ENCODE measurements around the gene RAB5IF. TPM values are rescaled to one million over a fixed set of nuclear protein-coding genes. Genes with fewer than 3 reads are reported as not detected.

RAB5IF gene
- total RNA-seq, 1 donor from 2014 or later, result 64.3 TPM

DNA sequence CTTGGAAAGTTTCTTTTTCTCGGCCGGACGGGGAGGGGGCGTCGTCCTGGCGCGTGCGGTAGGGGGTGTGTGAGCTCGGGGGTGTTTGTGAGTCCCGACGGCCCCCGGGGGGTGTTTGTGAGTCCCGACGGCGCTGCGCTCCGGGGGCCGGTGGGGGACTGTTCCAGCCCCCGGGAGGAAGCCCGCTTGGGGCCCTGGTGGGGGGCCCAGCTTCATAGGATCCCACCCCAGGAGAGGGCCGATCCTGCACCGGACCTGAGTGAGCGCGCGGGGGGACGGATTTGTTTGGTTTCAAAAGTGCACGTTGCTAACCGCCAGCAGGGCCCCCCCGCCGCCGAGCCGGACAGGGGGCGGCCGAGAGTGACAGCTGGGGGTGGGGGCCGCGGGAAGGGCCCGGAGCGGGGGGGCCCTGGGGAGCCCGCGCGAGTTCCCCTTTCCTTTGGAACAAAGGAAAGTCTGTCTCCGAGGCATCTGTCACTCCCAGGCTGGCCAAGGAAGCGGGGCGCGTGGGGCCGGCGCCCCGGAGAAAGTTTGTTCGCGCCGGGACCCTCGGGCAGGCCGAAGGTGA, 31.7 kb upstream of the RAB5IF start:
- Histone ChIP-seq H3K4me1 (peaks cover 29% of the 10 kb centered on the region), H3K36me3 (no peaks in the 10 kb centered on the region), H3K27me3 (no peaks in the 10 kb centered on the region), H3K27ac (peak overlapping the region; percentile 98), H3K4me3 (peak overlapping the region; percentile 61 to 83), H3K9me3 (no peaks in the 10 kb centered on the region)
- TF ChIP-seq POLR2AphosphoS5 (IDR thresholded peaks at IDR 0.05; ENCODE audit: insufficient read depth in 1 of 2, low read depth in 1 of 2) (no peak), POLR2A (IDR thresholded peaks at IDR 0.05) (no peak)
- TF ChIP-seq, protein P1, sequence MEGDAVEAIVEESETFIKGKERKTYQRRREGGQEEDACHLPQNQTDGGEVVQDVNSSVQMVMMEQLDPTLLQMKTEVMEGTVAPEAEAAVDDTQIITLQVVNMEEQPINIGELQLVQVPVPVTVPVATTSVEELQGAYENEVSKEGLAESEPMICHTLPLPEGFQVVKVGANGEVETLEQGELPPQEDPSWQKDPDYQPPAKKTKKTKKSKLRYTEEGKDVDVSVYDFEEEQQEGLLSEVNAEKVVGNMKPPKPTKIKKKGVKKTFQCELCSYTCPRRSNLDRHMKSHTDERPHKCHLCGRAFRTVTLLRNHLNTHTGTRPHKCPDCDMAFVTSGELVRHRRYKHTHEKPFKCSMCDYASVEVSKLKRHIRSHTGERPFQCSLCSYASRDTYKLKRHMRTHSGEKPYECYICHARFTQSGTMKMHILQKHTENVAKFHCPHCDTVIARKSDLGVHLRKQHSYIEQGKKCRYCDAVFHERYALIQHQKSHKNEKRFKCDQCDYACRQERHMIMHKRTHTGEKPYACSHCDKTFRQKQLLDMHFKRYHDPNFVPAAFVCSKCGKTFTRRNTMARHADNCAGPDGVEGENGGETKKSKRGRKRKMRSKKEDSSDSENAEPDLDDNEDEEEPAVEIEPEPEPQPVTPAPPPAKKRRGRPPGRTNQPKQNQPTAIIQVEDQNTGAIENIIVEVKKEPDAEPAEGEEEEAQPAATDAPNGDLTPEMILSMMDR (IDR thresholded peaks at IDR 0.05), result no peak
- DNase-seq (ENCODE audit: extremely low spot score in 2 of 2), result no peak
- intact Hi-C loops (cut with DNase I), result loop anchor here (2.0 to 10.0 kb wide), 2 partner anchors 23 to 291 kb away; a partner anchor contains a TSS

DNA sequence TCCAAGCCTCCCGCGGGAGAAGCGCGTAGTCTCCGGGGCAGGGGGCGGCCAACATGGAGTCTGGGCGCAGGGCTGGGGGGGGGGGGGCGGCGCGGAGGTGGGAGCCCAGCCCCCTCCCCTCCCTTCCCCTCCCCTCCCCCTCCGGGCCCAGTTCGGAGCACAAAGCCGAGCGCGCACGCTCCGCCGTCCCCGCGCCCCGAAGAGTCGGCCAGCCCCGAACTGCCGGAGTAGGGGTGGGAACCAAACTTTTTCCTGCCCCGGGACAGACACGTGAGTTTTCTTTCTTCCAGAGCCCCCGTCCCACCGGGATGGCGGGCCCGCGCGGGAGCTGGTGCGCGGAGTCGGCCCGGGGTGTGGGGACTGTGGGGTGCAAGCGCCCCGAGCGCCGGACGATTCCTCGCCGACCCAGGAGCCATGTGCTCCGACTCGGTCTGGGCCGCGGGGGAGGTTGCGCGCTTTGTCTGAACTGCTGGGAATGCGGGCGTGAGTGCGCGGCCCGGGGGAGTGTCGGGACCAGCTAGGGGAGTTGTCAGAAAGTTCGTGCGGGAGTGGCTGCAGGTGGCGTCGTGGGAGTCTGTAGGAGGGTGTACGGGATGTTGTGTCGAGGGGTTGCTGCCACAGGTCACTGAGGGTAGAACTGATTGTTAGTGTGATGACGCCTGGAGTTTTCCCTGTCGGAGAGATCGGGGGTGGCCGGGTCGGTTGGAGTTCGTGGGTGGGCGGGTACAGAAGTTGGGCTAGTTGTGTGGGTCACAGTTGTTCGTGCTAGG, 31.0 kb upstream of the RAB5IF start:
- intact Hi-C loops (cut with DNase I), result loop anchor here (10.0 kb wide), 1 partner anchor 290 kb away; a partner anchor contains a TSS
- peak overlapping the region; percentile 98 for H3K27ac ChIP-seq

DNA sequence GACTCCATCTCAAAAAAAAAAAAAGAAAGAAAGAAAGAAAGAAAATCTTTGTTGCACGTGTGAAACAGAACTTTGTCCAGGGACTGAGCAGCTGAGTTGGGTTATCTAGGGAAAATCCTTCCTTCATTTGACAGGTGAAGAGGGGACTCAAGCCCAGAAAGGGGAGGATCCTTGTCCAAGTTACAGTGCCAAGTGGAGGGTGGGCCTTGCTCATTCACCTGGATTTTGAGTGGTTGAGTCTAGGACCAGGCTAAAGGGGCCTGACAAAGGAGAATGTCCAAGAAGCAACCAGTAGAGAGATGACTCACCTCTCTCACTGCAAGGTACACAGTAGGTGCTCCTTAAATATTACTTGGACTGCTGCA, 29.5 kb upstream of the RAB5IF start:
- no peak for DNase-seq (ENCODE audit: extremely low spot score in 2 of 2)
- Histone ChIP-seq H3K27ac (no peak overlapping the region), H3K4me3 (no peak overlapping the region), H3K9me3 (no peaks in the 10 kb centered on the region), H3K4me1 (peaks cover 29% of the 10 kb centered on the region), H3K27me3 (no peaks in the 10 kb centered on the region), H3K36me3 (peaks cover 0 to 11% of the 10 kb centered on the region in 2 donors)
- TF ChIP-seq POLR2A (IDR thresholded peaks at IDR 0.05), result no peak
- TF ChIP-seq POLR2AphosphoS5 (IDR thresholded peaks at IDR 0.05; ENCODE audit: insufficient read depth in 1 of 2, low read depth in 1 of 2), result no peak
- TF ChIP-seq, protein P1 (IDR thresholded peaks at IDR 0.05), result no peak
- intact Hi-C loops (cut with DNase I), result loop anchor here (10.0 kb wide), 1 partner anchor 289 kb away; a partner anchor contains a TSS

More for the DNA sequence above, 31.0 kb upstream of the RAB5IF start:
- Histone ChIP-seq H3K4me3 (peak overlapping the region; percentile 61 to 83), H3K4me1 (peaks cover 29% of the 10 kb centered on the region), H3K27me3 (no peaks in the 10 kb centered on the region), H3K36me3 (peaks cover 0 to 2% of the 10 kb centered on the region in 2 donors), H3K9me3 (no peaks in the 10 kb centered on the region)
- TF ChIP-seq POLR2AphosphoS5 (IDR thresholded peaks at IDR 0.05; ENCODE audit: insufficient read depth in 1 of 2, low read depth in 1 of 2) (peak in 1 of 2 donors; percentile 44), POLR2A (IDR thresholded peaks at IDR 0.05) (no peak)
- TF ChIP-seq, protein P1 (IDR thresholded peaks at IDR 0.05), result no peak
- DNase-seq (ENCODE audit: extremely low spot score in 2 of 2), result no peak

DNA sequence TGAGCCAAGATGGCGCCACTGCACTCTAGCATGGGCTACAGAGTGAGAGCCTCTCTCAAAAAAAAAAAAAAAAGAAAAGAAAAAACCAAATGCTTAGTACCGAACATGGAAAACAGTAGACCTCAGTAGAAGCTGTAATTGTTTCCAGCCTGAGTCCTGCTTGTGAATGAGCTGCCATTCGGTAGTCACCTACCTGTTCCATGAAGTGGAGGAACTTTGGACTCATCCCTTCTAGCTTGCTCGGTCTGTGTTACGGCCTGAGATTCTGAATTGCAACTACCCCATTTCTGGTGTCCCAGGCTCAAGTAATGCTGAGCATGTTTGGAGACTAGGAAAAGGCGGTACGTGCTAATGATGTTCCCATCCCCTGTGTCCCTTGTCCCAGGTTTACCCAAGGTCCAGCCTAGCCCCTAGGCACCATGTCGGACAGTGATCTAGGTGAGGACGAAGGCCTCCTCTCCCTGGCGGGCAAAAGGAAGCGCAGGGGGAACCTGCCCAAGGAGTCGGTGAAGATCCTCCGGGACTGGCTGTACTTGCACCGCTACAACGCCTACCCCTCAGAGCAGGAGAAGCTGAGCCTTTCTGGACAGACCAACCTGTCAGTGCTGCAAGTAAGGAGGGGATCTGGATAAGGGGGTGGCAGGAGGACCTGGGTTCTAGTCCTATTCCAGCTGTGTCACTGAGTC, 27.1 kb upstream of the RAB5IF start:
- H3K36me3 ChIP-seq, result peaks cover 0 to 11% of the 10 kb centered on the region in 2 donors
- TF ChIP-seq POLR2A (IDR thresholded peaks at IDR 0.05) (no peak), POLR2AphosphoS5 (IDR thresholded peaks at IDR 0.05; ENCODE audit: insufficient read depth in 1 of 2, low read depth in 1 of 2) (no peak)
- TF ChIP-seq, protein P1 (IDR thresholded peaks at IDR 0.05), result no peak
- H3K4me1 ChIP-seq, result peaks cover 22% of the 10 kb centered on the region
- no peak for DNase-seq (ENCODE audit: extremely low spot score in 2 of 2)
- H3K4me3 ChIP-seq, result no peak overlapping the region
- no peak overlapping the region for H3K27ac ChIP-seq
- intact Hi-C loops (cut with DNase I), result loop anchor here (10.0 kb wide), 1 partner anchor 286 kb away; a partner anchor contains a TSS
- no peaks in the 10 kb centered on the region for H3K9me3 ChIP-seq
- no peaks in the 10 kb centered on the region for H3K27me3 ChIP-seq

Measured in vagina (tissue), 2 donors.